MV-4-11 (cell line): ENCODE measurements around the gene TNFAIP3.

ENCODE experiments used
- DNase-seq: peaks from one replicate; lab custom pipeline; 2025; lab: John Stamatoyannopoulos, UW

TNFAIP3 gene

DNA sequence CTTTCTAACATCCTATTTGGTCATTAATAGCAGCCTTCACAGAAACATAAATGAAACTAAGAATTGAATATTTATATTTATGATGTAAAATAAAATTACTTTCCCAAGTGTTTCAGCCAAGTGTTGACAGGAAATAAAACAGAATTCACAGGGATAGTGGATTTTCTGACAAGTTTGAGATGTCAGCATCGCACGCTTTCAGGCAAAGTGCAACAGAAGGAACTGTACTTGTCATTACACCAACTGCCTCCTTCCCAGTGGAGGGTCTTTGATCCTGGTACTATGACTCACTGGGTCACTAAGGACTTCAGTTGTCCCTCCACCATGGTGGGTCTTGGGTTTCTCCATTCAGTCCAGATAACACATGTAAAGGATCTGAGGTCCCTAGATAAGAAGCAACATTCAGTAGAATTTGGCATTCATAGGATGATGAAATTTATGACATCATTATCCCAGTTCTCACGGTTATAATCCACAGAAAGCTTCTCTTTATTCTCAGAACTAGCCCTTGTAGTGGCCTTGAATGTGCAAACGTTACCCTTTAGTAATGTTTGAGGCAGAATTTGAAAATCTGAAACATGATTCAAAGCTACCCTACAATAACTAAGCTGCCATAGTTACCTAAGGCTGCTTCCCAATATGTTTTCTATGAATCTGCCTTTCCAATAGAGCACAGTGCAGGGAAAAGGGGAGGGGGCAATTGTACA lies 3.8 kb upstream of the TNFAIP3 start:
- DNase-seq: peak; percentile 55

- DNase-seq: no peak
These were observed 2.1 kb upstream of the TNFAIP3 start for GRCh38 chr6:137864812-137865508.

DNA sequence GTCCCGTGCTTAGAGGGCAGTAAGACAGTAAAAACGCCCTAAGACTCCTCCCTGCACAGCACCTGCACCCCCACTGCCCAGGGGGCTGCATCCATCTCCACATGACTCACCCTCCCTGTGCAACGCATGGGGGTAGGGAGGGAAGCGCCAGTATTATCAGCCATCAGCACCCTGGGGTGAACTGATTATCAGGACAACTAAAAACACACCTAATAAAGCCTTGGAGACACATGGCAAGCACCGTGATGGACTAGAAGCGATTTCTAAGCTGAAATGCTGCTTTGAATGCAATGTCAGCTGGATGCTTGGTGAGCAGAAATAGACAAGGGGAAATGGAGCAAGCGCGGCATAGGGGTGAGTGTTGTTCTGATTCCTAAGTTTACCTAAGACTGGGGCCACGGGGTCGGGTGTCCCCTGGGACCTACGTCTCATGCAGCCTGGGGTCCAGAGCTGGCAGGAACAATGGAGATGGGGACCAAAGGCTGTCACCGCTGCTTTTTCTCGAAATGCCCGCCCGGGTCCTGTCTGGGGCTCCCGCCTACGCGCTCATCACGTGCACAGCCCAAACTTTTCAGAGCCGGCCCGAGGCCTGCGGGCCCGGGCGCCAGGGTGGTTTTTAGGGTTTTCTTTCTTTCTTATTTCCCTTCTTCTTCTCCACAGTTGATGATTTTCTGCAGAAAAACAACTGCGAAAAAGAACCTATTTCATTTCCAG lies 702 bp upstream of the TNFAIP3 start:
- no peak for DNase-seq

DNA sequence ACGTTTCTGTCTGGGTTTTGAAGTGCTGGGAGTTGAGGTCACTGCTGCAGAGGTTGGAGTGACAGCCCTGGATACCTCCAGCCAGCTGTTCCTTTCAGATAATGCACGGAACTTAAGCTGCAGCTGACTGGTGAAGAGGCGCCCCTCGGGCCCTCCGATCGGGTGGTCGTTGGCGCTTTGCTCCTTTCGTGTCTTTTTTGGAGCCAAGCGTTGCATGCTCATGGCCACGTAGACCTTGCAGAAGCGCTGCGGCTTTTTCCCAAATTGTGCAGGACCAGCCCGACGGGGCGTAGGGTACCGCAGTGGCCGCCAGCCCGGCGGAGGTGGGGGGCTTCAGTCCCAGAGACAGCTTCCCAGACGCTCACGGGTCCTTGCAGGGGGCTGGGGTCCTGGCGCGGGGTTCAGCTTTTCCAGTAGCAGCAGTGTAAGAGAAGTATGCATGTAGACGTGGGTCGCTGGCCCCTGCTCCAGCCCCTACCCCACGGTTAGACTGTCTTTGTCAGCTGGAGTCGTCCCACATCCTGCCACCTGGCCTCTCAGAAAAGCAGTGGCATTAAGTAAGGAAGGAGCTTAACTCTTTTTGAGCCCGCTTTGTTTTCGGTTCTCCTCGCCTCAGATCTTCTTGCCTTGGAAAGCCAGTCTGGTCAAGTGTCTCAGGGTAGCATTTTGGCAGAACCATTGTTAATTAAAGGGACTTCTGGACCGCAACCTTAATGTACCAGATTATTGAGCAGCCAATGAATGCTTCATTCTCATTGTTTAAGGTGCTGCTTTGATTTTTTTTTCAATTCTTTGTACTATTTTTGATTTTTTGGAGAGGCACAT lies 838 bp downstream of the TNFAIP3 start:
- peak; percentile 75 for DNase-seq

GRCh38 chr6:137868721-137869548 lies 1.9 kb downstream of the TNFAIP3 start:
- DNase-seq: no peak

DNA sequence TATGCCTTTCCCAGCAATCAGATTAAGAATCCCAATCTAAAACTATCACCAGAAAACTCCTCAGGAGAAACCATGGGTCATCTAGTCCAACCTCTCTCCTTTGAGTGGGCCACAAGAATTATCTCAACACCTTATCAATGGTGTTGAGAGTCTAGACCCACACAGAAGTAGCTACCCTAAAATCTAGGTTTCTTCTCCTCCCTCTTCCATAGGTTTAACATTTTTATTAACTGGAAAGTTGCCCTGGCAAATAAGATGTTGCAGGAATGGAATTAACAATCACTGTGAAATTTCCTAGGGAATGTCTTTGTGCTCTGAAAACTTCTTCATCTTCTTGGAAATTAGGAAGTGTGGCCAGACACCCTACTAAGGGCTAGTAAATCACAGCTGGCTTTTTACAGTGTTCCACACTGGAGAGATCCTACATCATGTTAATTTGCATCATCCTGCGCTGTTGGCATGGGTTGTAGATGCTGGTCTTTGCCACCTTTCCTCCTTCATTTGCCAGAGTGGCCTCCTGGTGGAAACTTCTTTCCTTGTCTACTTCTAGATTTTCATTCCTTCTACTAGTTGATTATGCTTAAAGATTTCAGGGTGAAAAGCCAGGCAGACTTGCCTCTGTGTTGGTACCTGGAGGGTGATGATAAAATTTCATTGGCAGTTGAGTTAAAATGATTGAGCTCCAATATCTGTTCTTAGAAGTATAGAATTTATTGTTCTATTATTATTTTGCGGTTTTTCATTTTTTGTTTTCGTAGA lies 2.7 kb downstream of the TNFAIP3 start:
- DNase-seq: no peak

DNA sequence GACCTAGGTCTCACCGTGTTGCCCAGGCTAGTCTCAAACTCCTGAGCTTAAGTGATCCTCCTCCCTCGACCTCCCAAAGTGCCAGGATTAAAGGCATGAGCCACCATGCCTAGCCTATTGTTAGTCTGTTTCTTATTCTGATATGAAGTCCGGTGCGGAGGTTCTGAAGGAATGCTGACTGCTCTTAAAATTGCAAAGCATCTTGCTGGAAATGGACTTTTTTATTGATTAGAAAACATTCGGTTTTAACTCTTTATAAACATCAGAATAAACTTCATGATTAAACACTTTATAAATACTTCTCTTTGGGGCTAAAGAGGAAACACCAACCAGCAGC lies 3.2 kb downstream of the TNFAIP3 start:
- no peak for DNase-seq

- no peak for DNase-seq
These were observed 3.7 kb downstream of the TNFAIP3 start for GRCh38 chr6:137870744-137871247.

DNA sequence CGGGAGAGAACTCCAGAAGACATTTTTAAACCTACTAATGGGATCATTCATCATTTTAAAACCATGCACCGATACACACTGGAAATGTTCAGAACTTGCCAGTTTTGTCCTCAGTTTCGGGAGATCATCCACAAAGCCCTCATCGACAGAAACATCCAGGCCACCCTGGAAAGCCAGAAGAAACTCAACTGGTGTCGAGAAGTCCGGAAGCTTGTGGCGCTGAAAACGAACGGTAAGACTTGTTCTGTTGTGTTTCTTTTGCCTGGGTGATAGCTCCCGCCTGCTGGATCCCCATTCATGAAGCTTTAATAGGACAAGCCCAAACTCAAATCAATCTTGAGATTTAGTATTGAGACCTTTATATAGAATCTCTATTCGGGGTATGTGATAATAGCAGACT lies 4.2 kb downstream of the TNFAIP3 start:
- DNase-seq: no peak

- DNase-seq: no peak
These were observed 4.9 kb downstream of the TNFAIP3 start for GRCh38 chr6:137871831-137872454.

DNA sequence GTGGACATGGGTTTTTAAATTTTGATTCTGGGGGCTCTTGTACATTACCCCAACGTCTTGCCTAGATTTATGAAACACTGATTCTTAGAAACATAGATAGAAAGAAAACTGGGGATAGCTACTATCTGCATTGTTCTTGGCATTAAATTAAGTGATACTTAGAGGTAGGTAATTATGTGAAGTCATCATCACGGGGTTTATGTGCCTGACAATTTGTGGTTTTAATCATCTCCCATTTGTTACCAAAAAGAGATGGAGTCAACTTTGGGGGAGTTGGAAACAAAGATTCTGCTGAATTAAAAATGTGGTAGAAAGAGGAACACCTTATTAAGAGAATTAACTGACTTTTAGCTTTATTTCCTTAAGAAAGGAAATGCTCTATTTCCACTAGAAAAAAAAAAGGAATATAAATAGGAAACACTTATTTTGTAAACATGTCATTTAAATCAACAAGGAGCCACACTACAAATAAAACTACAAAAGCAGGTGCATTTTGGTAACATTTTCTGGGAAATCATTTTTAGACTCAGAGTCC lies 5.6 kb downstream of the TNFAIP3 start:
- DNase-seq: no peak

DNA sequence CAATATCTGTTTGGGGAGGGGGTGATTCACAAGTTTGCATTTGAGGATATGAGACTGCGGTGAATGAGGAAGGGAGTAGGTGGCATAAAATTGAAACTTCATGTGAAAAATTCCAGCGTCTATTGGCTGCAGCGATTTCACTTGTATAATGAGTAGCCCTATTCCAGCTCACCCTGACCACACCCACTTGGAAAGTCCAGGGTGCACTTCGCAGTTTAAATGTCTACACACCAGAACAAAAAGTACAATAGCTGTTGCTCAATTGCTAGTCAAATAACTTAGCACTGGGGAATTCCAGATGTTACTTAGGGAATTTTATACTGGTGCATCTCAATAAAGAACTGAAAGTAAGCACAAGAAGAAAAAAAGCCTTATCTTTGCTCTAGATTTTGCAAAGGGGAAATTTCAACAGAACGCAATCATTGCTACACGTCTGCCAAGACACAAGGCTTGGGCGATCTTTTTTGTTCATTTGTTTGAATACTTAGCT lies 6.3 kb downstream of the TNFAIP3 start:
- DNase-seq: peak; percentile 89

GRCh38 chr6:137874204-137875057 lies 7.4 kb downstream of the TNFAIP3 start:
- DNase-seq: no peak

GRCh38 chr6:137875058-137875520 lies 8.0 kb downstream of the TNFAIP3 start:
- no peak for DNase-seq

- no peak for DNase-seq
These were observed 8.5 kb downstream of the TNFAIP3 start for GRCh38 chr6:137875606-137876005.

GRCh38 chr6:137876547-137876946 lies 9.5 kb downstream of the TNFAIP3 start:
- DNase-seq: no peak

DNA sequence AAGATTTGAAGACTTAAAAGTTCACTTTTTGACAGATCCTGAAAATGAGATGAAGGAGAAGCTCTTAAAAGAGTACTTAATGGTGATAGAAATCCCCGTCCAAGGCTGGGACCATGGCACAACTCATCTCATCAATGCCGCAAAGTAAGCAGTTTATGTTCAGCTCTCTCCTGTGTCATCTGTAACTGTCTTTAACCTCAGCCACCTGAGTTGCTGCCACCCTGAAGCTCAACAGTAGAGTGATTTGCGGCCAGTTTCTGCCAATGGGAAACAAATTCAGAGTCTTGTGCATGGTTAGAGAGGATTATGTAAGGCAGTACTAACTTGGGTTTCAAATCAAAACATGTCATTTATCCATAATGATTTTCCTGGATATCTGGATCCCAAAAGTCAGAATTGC lies 10.1 kb downstream of the TNFAIP3 start:
- no peak for DNase-seq

- no peak for DNase-seq
These were observed 10.5 kb downstream of the TNFAIP3 start for GRCh38 chr6:137877606-137878005.
